ENCODE results near the gene RIMS4. TPM values are rescaled to one million over a fixed set of nuclear protein-coding genes. Genes with fewer than 3 reads are reported as not detected.

Gene RIMS4
- total and polyA plus RNA-seq, 7 experiments from 2014 or later = not detected

GRCh38 chr20:44781118-44781517 lies 29.2 kb downstream of the RIMS4 start:
- CTCF ChIA-PET = no interaction called here
- Histone ChIP-seq H3K9me3 (ENCODE audit: control insufficient read depth in 2 of 3, low read length in 3 of 3) (no peaks in the 10 kb centered on the region), H3K4me3 (ENCODE audit: low read length) (no peak overlapping the region), H3K27ac (ENCODE audit: low read depth, low read length) (no peak overlapping the region), H3K27me3 (ENCODE audit: control insufficient read depth in 2 of 2, insufficient read depth in 2 of 2, low read length in 2 of 2) (peaks cover 0 to 3% of the 10 kb centered on the region in 2 donors), H3K4me1 (ENCODE audit: control insufficient read depth in 2 of 2, insufficient read depth in 2 of 2, low read length in 2 of 2) (no peaks in the 10 kb centered on the region), H3K36me3 (ENCODE audit: control insufficient read depth in 2 of 3, insufficient read depth in 3 of 3, low read length in 3 of 3) (no peaks in the 10 kb centered on the region)
- DNase-seq (no peak), ATAC-seq (no peak)
- Mint-ChIP-seq H3K4me1 (no peaks in the 10 kb centered on the region), H3K27me3 (peaks cover 3 to 31% (median 26%) of the 10 kb centered on the region in 5 donors), H3K9me3 (peaks cover 0 to 11% (median 4%) of the 10 kb centered on the region in 11 donors), H3K4me3 (no peak overlapping the region), H3K27ac (no peak overlapping the region), H3K36me3 (peaks cover 0 to 9% (median 0%) of the 10 kb centered on the region in 5 donors)
- intact Hi-C loops (cut with micrococcal nuclease) = no loop called here
- POLR2A ChIA-PET = no interaction called here

GRCh38 chr20:44780226-44780625 lies 30.1 kb downstream of the RIMS4 start:
- ChIA-PET CTCF (no interaction called here), POLR2A (no interaction called here)
- no peak overlapping the region for H3K27ac ChIP-seq (ENCODE audit: low read depth, low read length)
- DNase-seq (peak in 5 of 9 donors; percentile 15 to 44 (median 32)), ATAC-seq (no peak)
- Mint-ChIP-seq H3K4me3 (no peak overlapping the region), H3K4me1 (no peaks in the 10 kb centered on the region), H3K27ac (no peak overlapping the region), H3K36me3 (peaks cover 0 to 9% (median 0%) of the 10 kb centered on the region in 5 donors), H3K27me3 (peaks cover 3 to 27% (median 26%) of the 10 kb centered on the region in 5 donors), H3K9me3 (peaks cover 0 to 11% (median 4%) of the 10 kb centered on the region in 11 donors)
- intact Hi-C loops (cut with micrococcal nuclease) = no loop called here
- no peak overlapping the region for H3K4me3 ChIP-seq (ENCODE audit: low read length)
- H3K4me1 ChIP-seq (ENCODE audit: control insufficient read depth in 2 of 2, insufficient read depth in 2 of 2, low read length in 2 of 2) = no peaks in the 10 kb centered on the region
- H3K36me3 ChIP-seq (ENCODE audit: control insufficient read depth in 2 of 3, insufficient read depth in 3 of 3, low read length in 3 of 3) = no peaks in the 10 kb centered on the region
- peaks cover 0 to 3% of the 10 kb centered on the region in 2 donors for H3K27me3 ChIP-seq (ENCODE audit: control insufficient read depth in 2 of 2, insufficient read depth in 2 of 2, low read length in 2 of 2)
- no peaks in the 10 kb centered on the region for H3K9me3 ChIP-seq (ENCODE audit: control insufficient read depth in 2 of 3, low read length in 3 of 3)

- no peaks in the 10 kb centered on the region for H3K4me1 Mint-ChIP-seq
- POLR2A ChIA-PET = no interaction called here
- peaks cover 0 to 3% of the 10 kb centered on the region in 2 donors for H3K27me3 ChIP-seq (ENCODE audit: control insufficient read depth in 2 of 2, insufficient read depth in 2 of 2, low read length in 2 of 2)
- H3K36me3 Mint-ChIP-seq = peaks cover 0 to 9% (median 0%) of the 10 kb centered on the region in 5 donors
- no peaks in the 10 kb centered on the region for H3K9me3 ChIP-seq (ENCODE audit: control insufficient read depth in 2 of 3, low read length in 3 of 3)
- no peaks in the 10 kb centered on the region for H3K36me3 ChIP-seq (ENCODE audit: control insufficient read depth in 2 of 3, insufficient read depth in 3 of 3, low read length in 3 of 3)
- DNase-seq (no peak), ATAC-seq (no peak)
- H3K4me3 Mint-ChIP-seq = no peak overlapping the region
- peaks cover 3 to 27% (median 19%) of the 10 kb centered on the region in 5 donors for H3K27me3 Mint-ChIP-seq
- peaks cover 0 to 11% (median 4%) of the 10 kb centered on the region in 11 donors for H3K9me3 Mint-ChIP-seq
- no peak overlapping the region for H3K27ac ChIP-seq (ENCODE audit: low read depth, low read length)
- intact Hi-C loops (cut with micrococcal nuclease) = no loop called here
- CTCF ChIA-PET = no interaction called here
- H3K4me1 ChIP-seq (ENCODE audit: control insufficient read depth in 2 of 2, insufficient read depth in 2 of 2, low read length in 2 of 2) = no peaks in the 10 kb centered on the region
- H3K4me3 ChIP-seq (ENCODE audit: low read length) = no peak overlapping the region
- no peak overlapping the region for H3K27ac Mint-ChIP-seq
Measured at GRCh38 chr20:44776980-44777379, 33.4 kb downstream of the RIMS4 start.

GRCh38 chr20:44773070-44773829 lies 37.1 kb downstream of the RIMS4 start:
- no peaks in the 10 kb centered on the region for H3K36me3 ChIP-seq (ENCODE audit: control insufficient read depth in 2 of 3, insufficient read depth in 3 of 3, low read length in 3 of 3)
- intact Hi-C loops (cut with micrococcal nuclease) = no loop called here
- DNase-seq = no peak
- no peaks in the 10 kb centered on the region for H3K4me1 ChIP-seq (ENCODE audit: control insufficient read depth in 2 of 2, insufficient read depth in 2 of 2, low read length in 2 of 2)
- H3K9me3 ChIP-seq (ENCODE audit: control insufficient read depth in 2 of 3, low read length in 3 of 3) = no peaks in the 10 kb centered on the region
- POLR2A ChIA-PET = no interaction called here
- Mint-ChIP-seq H3K9me3 (peaks cover 0 to 4% (median 0%) of the 10 kb centered on the region in 11 donors), H3K4me1 (no peaks in the 10 kb centered on the region), H3K36me3 (no peaks in the 10 kb centered on the region), H3K4me3 (no peak overlapping the region), H3K27me3 (peaks cover 12 to 22% (median 16%) of the 10 kb centered on the region in 5 donors), H3K27ac (no peak overlapping the region)
- no peak overlapping the region for H3K4me3 ChIP-seq (ENCODE audit: low read length)
- ATAC-seq = no peak
- CTCF ChIA-PET = no interaction called here
- H3K27ac ChIP-seq (ENCODE audit: low read depth, low read length) = no peak overlapping the region
- peaks cover 0 to 4% of the 10 kb centered on the region in 2 donors for H3K27me3 ChIP-seq (ENCODE audit: control insufficient read depth in 2 of 2, insufficient read depth in 2 of 2, low read length in 2 of 2)

- peaks cover 0 to 4% (median 0%) of the 10 kb centered on the region in 11 donors for H3K9me3 Mint-ChIP-seq
- H3K4me1 ChIP-seq (ENCODE audit: control insufficient read depth in 2 of 2, insufficient read depth in 2 of 2, low read length in 2 of 2) = no peaks in the 10 kb centered on the region
- no peak overlapping the region for H3K4me3 Mint-ChIP-seq
- POLR2A ChIA-PET = no interaction called here
- no peaks in the 10 kb centered on the region for H3K36me3 ChIP-seq (ENCODE audit: control insufficient read depth in 2 of 3, insufficient read depth in 3 of 3, low read length in 3 of 3)
- CTCF ChIA-PET = no interaction called here
- no peak overlapping the region for H3K27ac ChIP-seq (ENCODE audit: low read depth, low read length)
- peaks cover 0 to 4% of the 10 kb centered on the region in 2 donors for H3K27me3 ChIP-seq (ENCODE audit: control insufficient read depth in 2 of 2, insufficient read depth in 2 of 2, low read length in 2 of 2)
- peaks cover 12 to 22% (median 16%) of the 10 kb centered on the region in 5 donors for H3K27me3 Mint-ChIP-seq
- H3K4me3 ChIP-seq (ENCODE audit: low read length) = no peak overlapping the region
- intact Hi-C loops (cut with micrococcal nuclease) = no loop called here
- no peaks in the 10 kb centered on the region for H3K36me3 Mint-ChIP-seq
- no peak for DNase-seq
- H3K4me1 Mint-ChIP-seq = no peaks in the 10 kb centered on the region
- no peak for ATAC-seq
- H3K27ac Mint-ChIP-seq = no peak overlapping the region
- H3K9me3 ChIP-seq (ENCODE audit: control insufficient read depth in 2 of 3, low read length in 3 of 3) = no peaks in the 10 kb centered on the region
Measured at GRCh38 chr20:44772636-44773035, 37.7 kb downstream of the RIMS4 start.

GRCh38 chr20:44771172-44771535 lies 39.2 kb downstream of the RIMS4 start:
- no peaks in the 10 kb centered on the region for H3K36me3 ChIP-seq (ENCODE audit: control insufficient read depth in 2 of 3, insufficient read depth in 3 of 3, low read length in 3 of 3)
- no peaks in the 10 kb centered on the region for H3K9me3 ChIP-seq (ENCODE audit: control insufficient read depth in 2 of 3, low read length in 3 of 3)
- H3K4me3 ChIP-seq (ENCODE audit: low read length) = no peak overlapping the region
- no peaks in the 10 kb centered on the region for H3K4me1 ChIP-seq (ENCODE audit: control insufficient read depth in 2 of 2, insufficient read depth in 2 of 2, low read length in 2 of 2)
- ChIA-PET POLR2A (no interaction called here), CTCF (no interaction called here)
- no peak overlapping the region for H3K27ac ChIP-seq (ENCODE audit: low read depth, low read length)
- Mint-ChIP-seq H3K4me3 (no peak overlapping the region), H3K36me3 (no peaks in the 10 kb centered on the region), H3K4me1 (no peaks in the 10 kb centered on the region), H3K9me3 (peaks cover 0 to under 1% (median 0%) of the 10 kb centered on the region in 11 donors), H3K27ac (no peak overlapping the region), H3K27me3 (peaks cover 7 to 18% (median 14%) of the 10 kb centered on the region in 5 donors)
- DNase-seq (no peak), ATAC-seq (no peak)
- intact Hi-C loops (cut with micrococcal nuclease) = no loop called here
- H3K27me3 ChIP-seq (ENCODE audit: control insufficient read depth in 2 of 2, insufficient read depth in 2 of 2, low read length in 2 of 2) = peaks cover 0 to 4% of the 10 kb centered on the region in 2 donors
